Epithelial cell of esophagus (primary cell): ENCODE measurements around the gene AGXT.

ENCODE experiments used
- DNase-seq: peaks from one replicate; pipeline ENCODE4 v3.0.0; 2010; ENCODE audit warnings: low read depth
- H3K4me3 ChIP-seq: 2 replicates; pipeline ENCODE4 v1.5.1; 2011; ENCODE audit warnings: mild to moderate bottlenecking, low read length, control low read depth
- CTCF ChIP-seq: IDR thresholded peaks from 2 replicates; pipeline ENCODE4 v1.5.1; 2011; ENCODE audit warnings: low read depth, mild to moderate bottlenecking, low read length, control low read depth, inconsistent platforms; ENCODE audit not compliant: insufficient read depth; ENCODE audit errors: missing control alignments

AGXT gene

GRCh38 chr2:240888890-240889573 lies 20.4 kb downstream of the AGXT start:
- no peak for TF ChIP-seq CTCF
- H3K4me3 ChIP-seq, result no peak overlapping the region
- DNase-seq, result no peak

- DNase-seq, result no peak
- TF ChIP-seq CTCF, result no peak
Observed at GRCh38 chr2:240889601-240890560, 21.3 kb downstream of the AGXT start.

GRCh38 chr2:240890691-240891090 lies 22.1 kb downstream of the AGXT start:
- no peak for TF ChIP-seq CTCF
- no peak overlapping the region for H3K4me3 ChIP-seq
- DNase-seq, result no peak

More at GRCh38 chr2:240889601-240890560, 21.3 kb downstream of the AGXT start:
- H3K4me3 ChIP-seq, result no peak overlapping the region

GRCh38 chr2:240891492-240892340 lies 23.1 kb downstream of the AGXT start:
- no peak for TF ChIP-seq CTCF
- H3K4me3 ChIP-seq, result no peak overlapping the region
- no peak for DNase-seq

- TF ChIP-seq CTCF, result no peak
- H3K4me3 ChIP-seq, result no peak overlapping the region
- DNase-seq, result no peak
Observed at GRCh38 chr2:240892356-240892755, 23.7 kb downstream of the AGXT start.

- no peak for TF ChIP-seq CTCF
- no peak overlapping the region for H3K4me3 ChIP-seq
- no peak for DNase-seq
Observed at GRCh38 chr2:240892925-240893324, 24.3 kb downstream of the AGXT start.
